ENCODE results near the gene AQP2.

AQP2 gene

DNA sequence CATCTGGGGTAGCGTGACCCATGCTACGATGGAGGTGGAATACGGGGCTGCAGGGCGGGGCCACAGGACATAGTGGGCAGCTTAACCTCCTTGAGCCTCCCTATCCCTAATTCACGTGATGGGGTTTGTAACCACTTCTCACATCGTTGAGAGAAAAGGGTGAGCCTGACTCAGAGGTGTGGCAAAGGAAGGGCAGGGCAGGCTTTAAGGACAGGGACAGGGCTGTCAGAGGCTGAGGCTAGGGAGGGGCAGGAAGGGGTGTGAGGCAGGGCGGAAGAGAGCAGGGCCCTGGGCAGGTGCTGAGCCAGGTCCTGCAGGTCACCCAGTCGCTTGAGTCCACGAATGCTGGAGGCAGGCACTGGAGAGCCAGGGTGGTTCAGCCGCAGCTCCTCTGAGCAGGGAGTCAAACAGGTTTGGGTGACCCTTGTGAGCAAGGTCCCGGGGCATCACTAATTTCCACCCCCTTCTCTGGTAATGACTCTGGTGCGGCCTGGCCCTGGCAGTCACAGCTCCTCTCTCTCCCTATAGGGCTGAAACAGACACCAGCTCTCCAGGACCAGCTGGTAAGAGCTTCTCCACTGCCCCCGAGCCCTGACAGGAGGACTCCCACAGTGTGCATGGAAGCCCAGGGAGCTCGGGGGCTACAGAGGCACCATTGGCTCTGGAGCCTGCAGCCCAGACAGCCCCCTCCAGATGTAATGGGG lies 7.5 kb upstream of the AQP2 start:
- no peak overlapping the region for H3K4me2 ChIP-seq (ENCODE audit: low read length)
- H3K4me3 ChIP-seq (ENCODE audit: low read depth, low read length, poor library complexity, severe bottlenecking), result no peak overlapping the region
- no peak overlapping the region for H2AFZ ChIP-seq (ENCODE audit: low read length)
- no peaks in the 10 kb centered on the region for H3F3A ChIP-seq (ENCODE audit: insufficient read depth, low read length)
- no peak overlapping the region for H3K27ac ChIP-seq (ENCODE audit: low read depth, low read length, poor library complexity, severe bottlenecking)
- no peaks in the 10 kb centered on the region for H3K36me3 ChIP-seq (ENCODE audit: insufficient read depth, low read length)
- no peaks in the 10 kb centered on the region for H4K20me1 ChIP-seq (ENCODE audit: insufficient read depth, low read length)
- H3K9ac ChIP-seq (ENCODE audit: low read length), result no peak overlapping the region
- no peaks in the 10 kb centered on the region for H3K79me2 ChIP-seq (ENCODE audit: insufficient read depth, low read length)
- H3K9me2 ChIP-seq (ENCODE audit: low read depth, low read length), result no peaks in the 10 kb centered on the region
- H3K4me1 ChIP-seq (ENCODE audit: insufficient read depth, low read length, severe bottlenecking), result peaks cover 20% of the 10 kb centered on the region
- H3K9me3 ChIP-seq (ENCODE audit: low read length), result no peaks in the 10 kb centered on the region
- H3K27me3 ChIP-seq (ENCODE audit: insufficient read depth, low read length), result no peaks in the 10 kb centered on the region; the same call in 1 of the 2 replicates
- TF ChIP-seq EZH2 (IDR thresholded peaks at IDR 0.05; ENCODE audit: borderline replicate concordance, low read length), result no peak
- TF ChIP-seq, protein P1, sequence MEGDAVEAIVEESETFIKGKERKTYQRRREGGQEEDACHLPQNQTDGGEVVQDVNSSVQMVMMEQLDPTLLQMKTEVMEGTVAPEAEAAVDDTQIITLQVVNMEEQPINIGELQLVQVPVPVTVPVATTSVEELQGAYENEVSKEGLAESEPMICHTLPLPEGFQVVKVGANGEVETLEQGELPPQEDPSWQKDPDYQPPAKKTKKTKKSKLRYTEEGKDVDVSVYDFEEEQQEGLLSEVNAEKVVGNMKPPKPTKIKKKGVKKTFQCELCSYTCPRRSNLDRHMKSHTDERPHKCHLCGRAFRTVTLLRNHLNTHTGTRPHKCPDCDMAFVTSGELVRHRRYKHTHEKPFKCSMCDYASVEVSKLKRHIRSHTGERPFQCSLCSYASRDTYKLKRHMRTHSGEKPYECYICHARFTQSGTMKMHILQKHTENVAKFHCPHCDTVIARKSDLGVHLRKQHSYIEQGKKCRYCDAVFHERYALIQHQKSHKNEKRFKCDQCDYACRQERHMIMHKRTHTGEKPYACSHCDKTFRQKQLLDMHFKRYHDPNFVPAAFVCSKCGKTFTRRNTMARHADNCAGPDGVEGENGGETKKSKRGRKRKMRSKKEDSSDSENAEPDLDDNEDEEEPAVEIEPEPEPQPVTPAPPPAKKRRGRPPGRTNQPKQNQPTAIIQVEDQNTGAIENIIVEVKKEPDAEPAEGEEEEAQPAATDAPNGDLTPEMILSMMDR (IDR thresholded peaks at IDR 0.05; ENCODE audit: low read length), result no peak

DNA sequence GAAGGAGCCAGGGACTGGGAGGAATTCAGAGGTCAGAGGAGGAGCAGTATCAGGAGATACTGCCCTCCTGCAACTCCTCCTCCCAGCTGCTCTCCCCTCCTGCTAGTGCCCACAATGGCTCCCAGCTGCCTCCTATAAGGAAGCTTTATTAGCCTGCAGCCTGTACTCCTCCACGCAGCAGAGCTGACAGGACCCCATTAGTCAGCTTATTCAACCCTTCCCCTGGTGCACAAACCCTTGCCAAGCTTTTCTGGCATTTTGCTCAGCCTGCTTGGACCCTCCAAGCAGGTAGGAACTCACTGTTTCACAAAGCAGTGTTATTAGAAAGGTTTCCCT lies 6.9 kb upstream of the AQP2 start:
- Histone ChIP-seq H2AFZ (ENCODE audit: low read length) (no peak overlapping the region), H3F3A (ENCODE audit: insufficient read depth, low read length) (no peaks in the 10 kb centered on the region), H3K9ac (ENCODE audit: low read length) (no peak overlapping the region), H3K4me3 (ENCODE audit: low read depth, low read length, poor library complexity, severe bottlenecking) (no peak overlapping the region), H3K27ac (ENCODE audit: low read depth, low read length, poor library complexity, severe bottlenecking) (no peak overlapping the region), H3K27me3 (ENCODE audit: insufficient read depth, low read length) (no peaks in the 10 kb centered on the region; the same call in 1 of the 2 replicates), H3K4me1 (ENCODE audit: insufficient read depth, low read length, severe bottlenecking) (peaks cover 20% of the 10 kb centered on the region), H3K9me2 (ENCODE audit: low read depth, low read length) (no peaks in the 10 kb centered on the region), H3K9me3 (ENCODE audit: low read length) (no peaks in the 10 kb centered on the region), H3K4me2 (ENCODE audit: low read length) (no peak overlapping the region), H4K20me1 (ENCODE audit: insufficient read depth, low read length) (no peaks in the 10 kb centered on the region), H3K36me3 (ENCODE audit: insufficient read depth, low read length) (no peaks in the 10 kb centered on the region), H3K79me2 (ENCODE audit: insufficient read depth, low read length) (no peaks in the 10 kb centered on the region)
- TF ChIP-seq, protein P1 (IDR thresholded peaks at IDR 0.05; ENCODE audit: low read length), result no peak
- TF ChIP-seq EZH2 (IDR thresholded peaks at IDR 0.05; ENCODE audit: borderline replicate concordance, low read length), result no peak

DNA sequence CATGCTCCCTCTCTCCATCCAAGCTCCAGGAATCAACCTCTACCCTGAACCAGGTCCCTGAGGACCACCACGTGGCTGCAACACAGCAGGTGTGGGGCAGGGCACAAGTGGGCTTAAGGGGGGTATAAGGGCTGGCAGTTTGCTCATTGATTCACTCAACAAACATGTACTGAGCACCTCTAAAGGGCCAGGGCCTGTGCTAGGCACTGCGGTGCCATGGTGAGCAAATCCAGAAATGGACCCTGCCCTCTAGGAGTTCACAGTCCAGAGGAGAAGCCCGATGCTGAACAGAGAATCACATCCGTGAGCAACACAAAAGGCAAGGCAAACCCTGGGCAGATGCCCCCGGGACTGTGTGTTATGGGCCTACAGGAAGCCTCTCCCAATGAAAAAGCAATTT lies 6.5 kb upstream of the AQP2 start:
- Histone ChIP-seq H3K27me3 (ENCODE audit: insufficient read depth, low read length) (no peaks in the 10 kb centered on the region; the same call in 1 of the 2 replicates), H3K4me2 (ENCODE audit: low read length) (no peak overlapping the region), H3K4me1 (ENCODE audit: insufficient read depth, low read length, severe bottlenecking) (peaks cover 20% of the 10 kb centered on the region)

More for the DNA sequence above, 6.5 kb upstream of the AQP2 start:
- Histone ChIP-seq H3K79me2 (ENCODE audit: insufficient read depth, low read length) (no peaks in the 10 kb centered on the region), H2AFZ (ENCODE audit: low read length) (no peak overlapping the region), H3K9me3 (ENCODE audit: low read length) (no peaks in the 10 kb centered on the region), H3K9ac (ENCODE audit: low read length) (no peak overlapping the region), H3F3A (ENCODE audit: insufficient read depth, low read length) (no peaks in the 10 kb centered on the region), H3K4me3 (ENCODE audit: low read depth, low read length, poor library complexity, severe bottlenecking) (no peak overlapping the region), H3K9me2 (ENCODE audit: low read depth, low read length) (no peaks in the 10 kb centered on the region), H3K36me3 (ENCODE audit: insufficient read depth, low read length) (no peaks in the 10 kb centered on the region), H3K27ac (ENCODE audit: low read depth, low read length, poor library complexity, severe bottlenecking) (no peak overlapping the region), H4K20me1 (ENCODE audit: insufficient read depth, low read length) (no peaks in the 10 kb centered on the region)
- TF ChIP-seq, protein P1 (IDR thresholded peaks at IDR 0.05; ENCODE audit: low read length), result no peak
- TF ChIP-seq EZH2 (IDR thresholded peaks at IDR 0.05; ENCODE audit: borderline replicate concordance, low read length), result no peak

All from OCI-LY1 (cell line).